ENCODE data around the gene PIGQ.

PIGQ gene

DNA sequence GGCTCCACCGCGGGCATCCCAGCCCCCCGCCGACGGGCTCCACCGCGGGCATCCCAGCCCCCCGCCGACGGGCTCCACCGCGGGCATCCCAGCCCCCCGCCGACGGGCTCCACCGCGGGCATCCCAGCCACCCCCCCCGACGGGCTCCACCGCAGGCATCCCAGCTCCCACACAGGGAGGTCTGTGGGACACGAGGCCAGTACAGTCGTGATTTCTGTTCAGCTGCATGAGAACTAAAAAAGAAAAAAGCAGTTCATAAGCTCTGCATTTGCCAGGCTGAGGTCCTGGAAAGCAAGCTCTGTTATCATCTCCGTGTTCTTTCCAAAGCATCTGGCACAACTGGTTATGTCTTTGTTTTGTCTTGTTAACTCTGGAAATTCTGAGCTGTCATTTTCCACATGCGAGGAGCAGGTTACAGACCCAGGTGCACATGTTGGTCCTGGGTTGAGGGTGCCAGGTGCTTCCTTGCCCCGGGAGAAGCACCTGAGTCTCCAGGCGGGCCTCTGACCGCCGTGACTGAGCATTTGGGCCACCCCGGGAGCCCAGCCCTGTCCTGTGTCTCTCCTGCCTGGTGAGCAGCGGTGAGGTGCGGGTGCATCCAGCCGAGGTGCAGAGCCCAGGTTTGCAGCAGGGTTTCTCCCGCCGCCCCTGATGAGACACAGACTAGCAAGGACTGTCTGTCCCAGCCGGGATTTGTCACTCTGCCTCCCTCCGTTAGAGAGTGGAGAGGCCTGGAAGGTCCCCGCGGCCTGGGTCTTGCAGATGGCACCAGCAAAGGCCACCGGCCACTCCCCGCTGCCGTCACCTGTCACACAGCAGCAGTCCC, 51.1 kb downstream of the PIGQ start:
- Histone ChIP-seq H3K36me3 (replicated peaks) (peaks cover 3% of the 10 kb centered on the region), H3K4me3 (ENCODE audit: low read depth, low read length) (no peak overlapping the region), H3K27me3 (replicated peaks) (no peaks in the 10 kb centered on the region), H3K27ac (no peak overlapping the region)
- DNase-seq = no peak
- in situ Hi-C loops (cut with HindIII; ENCODE audit: low pct_ligation_motif_present, low sequenced_read_pairs) = no loop called here
- TF ChIP-seq, protein P1, sequence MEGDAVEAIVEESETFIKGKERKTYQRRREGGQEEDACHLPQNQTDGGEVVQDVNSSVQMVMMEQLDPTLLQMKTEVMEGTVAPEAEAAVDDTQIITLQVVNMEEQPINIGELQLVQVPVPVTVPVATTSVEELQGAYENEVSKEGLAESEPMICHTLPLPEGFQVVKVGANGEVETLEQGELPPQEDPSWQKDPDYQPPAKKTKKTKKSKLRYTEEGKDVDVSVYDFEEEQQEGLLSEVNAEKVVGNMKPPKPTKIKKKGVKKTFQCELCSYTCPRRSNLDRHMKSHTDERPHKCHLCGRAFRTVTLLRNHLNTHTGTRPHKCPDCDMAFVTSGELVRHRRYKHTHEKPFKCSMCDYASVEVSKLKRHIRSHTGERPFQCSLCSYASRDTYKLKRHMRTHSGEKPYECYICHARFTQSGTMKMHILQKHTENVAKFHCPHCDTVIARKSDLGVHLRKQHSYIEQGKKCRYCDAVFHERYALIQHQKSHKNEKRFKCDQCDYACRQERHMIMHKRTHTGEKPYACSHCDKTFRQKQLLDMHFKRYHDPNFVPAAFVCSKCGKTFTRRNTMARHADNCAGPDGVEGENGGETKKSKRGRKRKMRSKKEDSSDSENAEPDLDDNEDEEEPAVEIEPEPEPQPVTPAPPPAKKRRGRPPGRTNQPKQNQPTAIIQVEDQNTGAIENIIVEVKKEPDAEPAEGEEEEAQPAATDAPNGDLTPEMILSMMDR (IDR thresholded peaks at IDR 0.05; ENCODE audit: low read depth, low read length, missing control alignments) = no peak

DNA sequence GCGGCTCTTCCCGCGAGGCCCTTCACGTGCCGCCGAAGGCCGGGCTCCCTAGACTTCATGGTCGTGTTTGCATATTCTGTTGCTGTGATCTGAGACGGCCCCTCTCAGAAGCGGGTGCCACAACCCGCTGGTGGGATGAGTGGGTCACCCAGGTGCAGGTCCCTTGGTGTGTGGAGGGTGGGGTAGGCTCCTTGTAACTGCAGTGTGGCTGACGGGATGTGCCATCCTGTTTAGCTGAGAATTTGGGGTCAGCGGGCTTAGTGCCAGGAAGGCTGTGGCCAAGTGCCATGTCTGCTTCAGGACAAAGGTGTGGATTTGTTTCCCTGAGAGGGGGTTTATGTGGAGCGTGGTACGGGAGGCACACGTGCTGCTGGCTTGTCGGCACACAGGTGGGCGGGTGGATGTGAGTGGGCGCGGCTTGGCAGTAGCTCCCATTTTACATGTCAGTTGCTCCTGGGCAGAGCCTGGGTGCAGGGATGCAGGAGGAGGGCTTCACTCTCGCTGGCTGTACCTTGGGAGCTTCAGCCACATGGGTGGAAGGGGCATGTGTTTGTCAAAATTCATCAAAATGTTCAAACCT, 51.8 kb downstream of the PIGQ start:
- Histone ChIP-seq H3K36me3 (replicated peaks) (peaks cover 6% of the 10 kb centered on the region), H3K27me3 (replicated peaks) (no peaks in the 10 kb centered on the region), H3K4me3 (ENCODE audit: low read depth, low read length) (no peak overlapping the region), H3K27ac (no peak overlapping the region)
- in situ Hi-C loops (cut with HindIII; ENCODE audit: low pct_ligation_motif_present, low sequenced_read_pairs) = no loop called here
- TF ChIP-seq, protein P1 (IDR thresholded peaks at IDR 0.05; ENCODE audit: low read depth, low read length, missing control alignments) = no peak
- DNase-seq = no peak

GRCh38 chr16:622920-623280, 53.1 kb downstream of the PIGQ start:
- in situ Hi-C loops (cut with HindIII; ENCODE audit: low pct_ligation_motif_present, low sequenced_read_pairs) = no loop called here
- TF ChIP-seq, protein P1 (IDR thresholded peaks at IDR 0.05; ENCODE audit: low read depth, low read length, missing control alignments) = no peak
- Histone ChIP-seq H3K4me3 (ENCODE audit: low read depth, low read length) (no peak overlapping the region), H3K27ac (peak overlapping the region; percentile 59), H3K36me3 (replicated peaks) (peaks cover 6% of the 10 kb centered on the region), H3K27me3 (replicated peaks) (no peaks in the 10 kb centered on the region)
- DNase-seq = no peak

DNA sequence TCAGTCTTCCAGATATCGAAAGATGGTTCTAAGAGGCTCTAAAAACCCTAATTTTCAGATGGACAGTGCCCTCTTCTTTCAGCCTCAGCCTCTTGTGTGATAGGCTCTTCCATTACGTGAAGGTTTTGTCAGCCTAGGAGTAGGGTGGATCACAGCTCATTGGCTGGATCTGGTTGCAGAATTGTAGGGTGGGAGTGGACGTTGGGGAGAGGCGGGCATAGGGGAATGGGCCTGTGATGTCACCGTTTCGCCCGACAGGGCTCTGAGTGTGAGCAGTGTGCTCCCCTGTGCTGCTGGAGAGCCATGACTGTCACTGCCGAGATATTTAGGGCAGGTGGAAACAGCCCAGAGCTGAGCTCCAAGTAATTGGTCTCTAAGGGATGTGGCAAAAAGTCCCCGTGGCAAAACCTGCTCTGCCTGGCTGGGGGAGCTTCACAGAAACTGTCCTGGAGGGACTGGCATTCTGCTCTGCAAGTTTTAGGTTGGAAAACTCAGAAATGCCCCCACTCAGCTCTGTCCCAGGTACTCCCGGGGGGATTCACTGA, 54.8 kb downstream of the PIGQ start:
- H3K36me3 ChIP-seq (replicated peaks) = peaks cover 6% of the 10 kb centered on the region
- no peak overlapping the region for H3K4me3 ChIP-seq (ENCODE audit: low read depth, low read length)
- no peaks in the 10 kb centered on the region for H3K27me3 ChIP-seq (replicated peaks)
- no peak overlapping the region for H3K27ac ChIP-seq
- TF ChIP-seq, protein P1 (IDR thresholded peaks at IDR 0.05; ENCODE audit: low read depth, low read length, missing control alignments) = no peak
- DNase-seq = no peak
- in situ Hi-C loops (cut with HindIII; ENCODE audit: low pct_ligation_motif_present, low sequenced_read_pairs) = no loop called here

DNA sequence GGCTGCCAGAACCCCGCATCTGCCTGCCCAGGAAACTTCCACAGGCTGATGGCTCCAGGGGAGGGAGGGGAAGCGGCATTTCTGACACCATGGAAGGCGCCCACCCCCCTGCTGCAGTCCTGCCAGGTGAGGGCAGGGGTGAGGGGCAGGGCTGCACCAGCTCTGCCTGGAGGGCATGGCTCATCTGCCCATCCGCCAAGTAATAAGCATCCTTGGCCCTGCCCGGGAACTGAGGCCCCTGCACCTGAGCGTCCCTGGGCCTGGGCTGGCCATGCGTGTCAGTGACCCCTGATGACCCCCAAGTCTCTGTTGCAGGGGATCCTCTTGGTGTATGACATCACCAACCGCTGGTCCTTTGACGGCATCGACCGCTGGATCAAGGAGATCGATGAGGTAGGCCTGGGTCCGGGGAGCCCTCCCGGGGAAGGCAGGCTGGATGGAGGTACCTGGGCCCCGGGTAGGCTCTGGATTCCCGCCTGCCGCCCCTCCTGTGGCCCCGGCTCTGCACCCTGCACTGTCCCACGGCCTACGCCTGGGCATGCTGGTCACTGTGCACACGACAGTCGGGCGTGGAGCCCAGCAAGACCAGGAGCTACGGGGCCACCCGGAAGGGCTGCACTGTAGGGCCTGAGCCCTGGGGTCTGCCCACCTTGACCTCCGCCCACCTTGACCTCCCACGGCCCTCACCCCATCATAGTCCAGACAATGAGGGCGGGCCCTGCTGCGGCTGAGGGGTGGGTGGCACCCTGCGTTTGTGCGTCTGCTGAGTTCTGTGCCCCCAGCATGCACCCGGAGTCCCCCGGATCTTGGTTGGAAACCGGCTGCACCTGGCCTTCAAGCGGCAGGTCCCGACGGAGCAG, 55.6 kb downstream of the PIGQ start:
- no peak overlapping the region for H3K27ac ChIP-seq
- peaks cover 6% of the 10 kb centered on the region for H3K36me3 ChIP-seq (replicated peaks)
- TF ChIP-seq, protein P1 (IDR thresholded peaks at IDR 0.05; ENCODE audit: low read depth, low read length, missing control alignments) = no peak
- no peak overlapping the region for H3K4me3 ChIP-seq (ENCODE audit: low read depth, low read length)
- in situ Hi-C loops (cut with HindIII; ENCODE audit: low pct_ligation_motif_present, low sequenced_read_pairs) = no loop called here
- no peaks in the 10 kb centered on the region for H3K27me3 ChIP-seq (replicated peaks)
- DNase-seq = no peak
